ENCODE data around the gene MYH7.

The MYH7 gene

GRCh38 chr14:23469127-23469905 lies 33.9 kb upstream of the MYH7 start, which contains the start of gene NGDN (continued):
- no peak for TF ChIP-seq ZNF544 (tag by site-specific recombination; IDR thresholded peaks at IDR 0.05)
- peak; percentile 22; the same call in 1 of the 2 replicates for TF ChIP-seq ZNF654 (tag by site-specific recombination; IDR thresholded peaks at IDR 0.05; ENCODE audit: low read depth)
- TF ChIP-seq ZNF19 (tag by site-specific recombination; IDR thresholded peaks at IDR 0.05; ENCODE audit: low read depth), result no peak
- TF ChIP-seq ZNF664 (tag by site-specific recombination; IDR thresholded peaks at IDR 0.05), result no peak
- TF ChIP-seq, protein P1, sequence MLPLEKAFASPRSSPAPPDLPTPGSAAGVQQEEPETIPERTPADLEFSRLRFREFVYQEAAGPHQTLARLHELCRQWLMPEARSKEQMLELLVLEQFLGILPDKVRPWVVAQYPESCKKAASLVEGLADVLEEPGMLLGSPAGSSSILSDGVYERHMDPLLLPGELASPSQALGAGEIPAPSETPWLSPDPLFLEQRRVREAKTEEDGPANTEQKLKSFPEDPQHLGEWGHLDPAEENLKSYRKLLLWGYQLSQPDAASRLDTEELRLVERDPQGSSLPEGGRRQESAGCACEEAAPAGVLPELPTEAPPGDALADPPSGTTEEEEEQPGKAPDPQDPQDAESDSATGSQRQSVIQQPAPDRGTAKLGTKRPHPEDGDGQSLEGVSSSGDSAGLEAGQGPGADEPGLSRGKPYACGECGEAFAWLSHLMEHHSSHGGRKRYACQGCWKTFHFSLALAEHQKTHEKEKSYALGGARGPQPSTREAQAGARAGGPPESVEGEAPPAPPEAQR (tag by site-specific recombination; IDR thresholded peaks at IDR 0.05), result no peak
- no peak for TF ChIP-seq HOXD13 (CRISPR knock-in tag; IDR thresholded peaks at IDR 0.05; ENCODE audit: borderline replicate concordance)
- no peak for TF ChIP-seq ZBTB49 (tag by site-specific recombination; IDR thresholded peaks at IDR 0.05; ENCODE audit: low read depth)
- TF ChIP-seq FEZF1 (tag by site-specific recombination; IDR thresholded peaks at IDR 0.05), result no peak
- TF ChIP-seq KLF7 (tag by site-specific recombination; IDR thresholded peaks at IDR 0.05; ENCODE audit: borderline replicate concordance), result no peak
- TF ChIP-seq ZNF157 (tag by site-specific recombination; IDR thresholded peaks at IDR 0.05), result no peak
- TF ChIP-seq ZNF211 (tag by site-specific recombination; IDR thresholded peaks at IDR 0.05; ENCODE audit: low read depth), result no peak
- TF ChIP-seq ZNF792 (tag by site-specific recombination; IDR thresholded peaks at IDR 0.05), result no peak
- TF ChIP-seq ZNF629 (tag by site-specific recombination; IDR thresholded peaks at IDR 0.05), result peak; percentile 92
- TF ChIP-seq ZNF121 (tag by site-specific recombination; IDR thresholded peaks at IDR 0.05), result no peak
- TF ChIP-seq, protein P2, sequence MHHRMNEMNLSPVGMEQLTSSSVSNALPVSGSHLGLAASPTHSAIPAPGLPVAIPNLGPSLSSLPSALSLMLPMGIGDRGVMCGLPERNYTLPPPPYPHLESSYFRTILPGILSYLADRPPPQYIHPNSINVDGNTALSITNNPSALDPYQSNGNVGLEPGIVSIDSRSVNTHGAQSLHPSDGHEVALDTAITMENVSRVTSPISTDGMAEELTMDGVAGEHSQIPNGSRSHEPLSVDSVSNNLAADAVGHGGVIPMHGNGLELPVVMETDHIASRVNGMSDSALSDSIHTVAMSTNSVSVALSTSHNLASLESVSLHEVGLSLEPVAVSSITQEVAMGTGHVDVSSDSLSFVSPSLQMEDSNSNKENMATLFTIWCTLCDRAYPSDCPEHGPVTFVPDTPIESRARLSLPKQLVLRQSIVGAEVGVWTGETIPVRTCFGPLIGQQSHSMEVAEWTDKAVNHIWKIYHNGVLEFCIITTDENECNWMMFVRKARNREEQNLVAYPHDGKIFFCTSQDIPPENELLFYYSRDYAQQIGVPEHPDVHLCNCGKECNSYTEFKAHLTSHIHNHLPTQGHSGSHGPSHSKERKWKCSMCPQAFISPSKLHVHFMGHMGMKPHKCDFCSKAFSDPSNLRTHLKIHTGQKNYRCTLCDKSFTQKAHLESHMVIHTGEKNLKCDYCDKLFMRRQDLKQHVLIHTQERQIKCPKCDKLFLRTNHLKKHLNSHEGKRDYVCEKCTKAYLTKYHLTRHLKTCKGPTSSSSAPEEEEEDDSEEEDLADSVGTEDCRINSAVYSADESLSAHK (tag by site-specific recombination; IDR thresholded peaks at IDR 0.05), result no peak
- TF ChIP-seq ZNF362 (tag by site-specific recombination; IDR thresholded peaks at IDR 0.05), result peak; percentile 99
- no peak for TF ChIP-seq ZNF391 (tag by site-specific recombination; IDR thresholded peaks at IDR 0.05; ENCODE audit: borderline replicate concordance, low read depth)
- no peak for TF ChIP-seq GLIS2 (tag by site-specific recombination; IDR thresholded peaks at IDR 0.05)
- TF ChIP-seq ZNF549 (tag by site-specific recombination; IDR thresholded peaks at IDR 0.05), result no peak
- no peak for TF ChIP-seq ZNF416 (tag by site-specific recombination; IDR thresholded peaks at IDR 0.05)
- TF ChIP-seq ZFHX2 (tag by site-specific recombination; conservative IDR thresholded peaks at IDR 0.05), result no peak
- TF ChIP-seq PBX3 (CRISPR knock-in tag; IDR thresholded peaks at IDR 0.05), result no peak; the same call in 1 of the 2 replicates
- peak; percentile 95 for TF ChIP-seq SP3 (tag by site-specific recombination; IDR thresholded peaks at IDR 0.05)
- TF ChIP-seq ZNF639 (tag by site-specific recombination; IDR thresholded peaks at IDR 0.05), result peak; percentile 20; the same call in 1 of the 2 replicates
- TF ChIP-seq PRDM6 (tag by site-specific recombination; IDR thresholded peaks at IDR 0.05), result no peak
- no peak for TF ChIP-seq ZNF610 (tag by site-specific recombination; IDR thresholded peaks at IDR 0.05; ENCODE audit: borderline replicate concordance)

All from HEK293 (cell line).